IPS-18c (cell line): ENCODE data around the gene TAF11L12.
"Not testable (repeated sequence)": the region's sequence is repeated elsewhere in the genome, so short reads cannot be mapped to it uniquely, and the experiment has no call there.

ENCODE experiments used
- H3K4me3 ChIP-seq: 2 replicates; pipeline ENCODE4 v1.7.0; 2013; ENCODE audit warnings: low read depth, mild to moderate bottlenecking, low read length, moderate library complexity; ENCODE audit not compliant: insufficient read depth
- H3K9me3 ChIP-seq: one replicate; pipeline ENCODE4 v1.6.1; 2013; ENCODE audit warnings: mild to moderate bottlenecking, low read length, moderate library complexity; ENCODE audit not compliant: control insufficient read depth, insufficient read depth

Gene TAF11L12

GRCh38 chr5:17610092-17610491, at the start of gene TAF11L12:
Gene TAF11L12, plus strand, starts transcription at chr5:17610392.
- H3K4me3 ChIP-seq, H3K9me3 ChIP-seq: not testable (repeated sequence)

GRCh38 chr5:17585658-17586057, 24.5 kb upstream of the TAF11L12 start, which contains the start of gene TAF11L7:
Gene TAF11L7, minus strand, starts transcription at chr5:17585758.
- not testable (repeated sequence) for H3K9me3 ChIP-seq, H3K4me3 ChIP-seq

GRCh38 chr5:17590860-17591259, 19.3 kb upstream of the TAF11L12 start, which contains the start of gene TAF11L8:
Gene TAF11L8, minus strand, starts transcription at chr5:17590960.
- H3K9me3 ChIP-seq = not testable (repeated sequence)

GRCh38 chr5:17594255-17594654, 15.9 kb upstream of the TAF11L12 start, which contains the start of gene TAF11L9:
Gene TAF11L9, minus strand, starts transcription at chr5:17594394.
- not testable (repeated sequence) for H3K4me3 ChIP-seq

More at GRCh38 chr5:17590860-17591259, 19.3 kb upstream of the TAF11L12 start, which contains the start of gene TAF11L8:
- H3K4me3 ChIP-seq = not testable (repeated sequence)

GRCh38 chr5:17597728-17598127, 12.5 kb upstream of the TAF11L12 start, which contains the start of gene TAF11L10:
Gene TAF11L10, minus strand, starts transcription at chr5:17597828.
- H3K4me3 ChIP-seq, H3K9me3 ChIP-seq: not testable (repeated sequence)

More at GRCh38 chr5:17594255-17594654, 15.9 kb upstream of the TAF11L12 start, which contains the start of gene TAF11L9:
- not testable (repeated sequence) for H3K9me3 ChIP-seq

GRCh38 chr5:17603880-17604279, 6.3 kb upstream of the TAF11L12 start, which contains the start of gene TAF11L11:
Gene TAF11L11, plus strand, starts transcription at chr5:17604183.
- not testable (repeated sequence) for H3K9me3 ChIP-seq

GRCh38 chr5:17604951-17605350, 5.2 kb upstream of the TAF11L12 start:
- Histone ChIP-seq H3K9me3 (no peaks in the 10 kb centered on the region), H3K4me3 (no peak overlapping the region)

More at GRCh38 chr5:17603880-17604279, 6.3 kb upstream of the TAF11L12 start, which contains the start of gene TAF11L11:
- H3K4me3 ChIP-seq = not testable (repeated sequence)

GRCh38 chr5:17607461-17607860, 2.7 kb upstream of the TAF11L12 start:
- not testable (repeated sequence) for H3K4me3 ChIP-seq, H3K9me3 ChIP-seq

- Histone ChIP-seq H3K4me3 (no peak overlapping the region), H3K9me3 (no peaks in the 10 kb centered on the region)
These were observed 4.8 kb downstream of the TAF11L12 start for GRCh38 chr5:17614872-17615605.

GRCh38 chr5:17619354-17619753, 9.2 kb downstream of the TAF11L12 start:
- Histone ChIP-seq H3K4me3 (no peak overlapping the region), H3K9me3 (no peaks in the 10 kb centered on the region)

- Histone ChIP-seq H3K4me3 (no peak overlapping the region), H3K9me3 (no peaks in the 10 kb centered on the region)
These were observed 10.4 kb downstream of the TAF11L12 start for GRCh38 chr5:17620627-17621026.

GRCh38 chr5:17625686-17626085, 15.5 kb downstream of the TAF11L12 start:
- H3K4me3 ChIP-seq = no peak overlapping the region

GRCh38 chr5:17631788-17632187, 21.6 kb downstream of the TAF11L12 start, which contains the start of gene TAF11L13:
Gene TAF11L13, plus strand, starts transcription at chr5:17632088.
- not testable (repeated sequence) for H3K4me3 ChIP-seq, H3K9me3 ChIP-seq

More at GRCh38 chr5:17625686-17626085, 15.5 kb downstream of the TAF11L12 start:
- H3K9me3 ChIP-seq = no peaks in the 10 kb centered on the region

- Histone ChIP-seq H3K9me3 (no peaks in the 10 kb centered on the region), H3K4me3 (no peak within 1 kb of the TSS)
These were observed 24.0 kb downstream of the TAF11L12 start, which contains the start of gene TAF11L14 for GRCh38 chr5:17634160-17634559. Gene TAF11L14, plus strand, starts transcription at chr5:17634460.

- H3K4me3 ChIP-seq, H3K9me3 ChIP-seq: not testable (repeated sequence)
These were observed 39.0 kb downstream of the TAF11L12 start for GRCh38 chr5:17649232-17649631.

GRCh38 chr5:17655201-17655759, 45.1 kb downstream of the TAF11L12 start:
- not testable (repeated sequence) for H3K4me3 ChIP-seq, H3K9me3 ChIP-seq

GRCh38 chr5:17655921-17656320, 45.7 kb downstream of the TAF11L12 start:
- H3K9me3 ChIP-seq = no peaks in the 10 kb centered on the region
- H3K4me3 ChIP-seq = no peak overlapping the region
